T-helper 1 cell treated with Interleukin-12 subunit alpha and Interleukin-12 subunit beta and Interleukin-4 antibody, amounts not matched to agents 30 μg/mL and 1 μg/mL, for 36 hours (primary cell): Measurements from ENCODE around the gene TNFRSF6B.
"Not testable (repeated sequence)": the region's sequence is repeated elsewhere in the genome, so short reads cannot be mapped to it uniquely, and the experiment has no call there.

Source experiments
- H3K27ac Mint-ChIP-seq: one replicate; pipeline ENCODE4 v1.8.0; 2021; ENCODE audit warnings: mild to moderate bottlenecking, mixed read lengths
- H3K27me3 Mint-ChIP-seq: one replicate; pipeline ENCODE4 v1.8.0; 2021; ENCODE audit warnings: low read depth, mixed read lengths
- H3K36me3 Mint-ChIP-seq: one replicate; pipeline ENCODE4 v1.8.0; 2021; ENCODE audit warnings: low read depth, mixed read lengths
- H3K4me1 Mint-ChIP-seq: one replicate; pipeline ENCODE4 v1.8.0; 2021; ENCODE audit warnings: low read depth, mixed read lengths
- H3K4me3 Mint-ChIP-seq: one replicate; pipeline ENCODE4 v1.8.0; 2021; ENCODE audit warnings: mild to moderate bottlenecking, moderate library complexity, mixed read lengths
- H3K9me3 Mint-ChIP-seq: one replicate; pipeline ENCODE4 v1.8.0; 2021; ENCODE audit warnings: mixed read lengths

The TNFRSF6B gene

DNA sequence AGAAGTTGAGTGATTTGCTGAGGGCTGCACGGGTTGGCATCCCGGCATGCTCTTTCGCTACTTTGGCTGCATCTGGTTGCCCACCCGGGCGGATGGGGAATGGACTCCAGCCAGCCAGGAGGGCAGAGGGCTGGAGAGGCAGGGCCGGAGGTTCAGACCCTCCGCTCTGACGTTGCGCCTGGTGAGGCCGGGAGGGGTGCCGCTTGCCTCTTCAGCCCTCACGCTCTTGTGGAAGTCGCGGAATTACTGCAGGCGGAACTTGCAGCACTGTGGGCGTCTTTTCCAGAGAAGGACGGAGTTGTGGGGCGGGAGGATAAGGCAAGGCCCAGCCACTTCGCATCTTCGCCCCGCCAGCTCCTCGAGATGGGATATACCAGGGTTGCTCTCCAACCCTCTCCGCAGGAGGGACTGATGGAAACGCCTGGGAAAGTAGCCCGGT is 37.7 kb upstream of the TNFRSF6B start:
- H3K4me1 Mint-ChIP-seq = peaks cover 23% of the 10 kb centered on the region
- no peaks in the 10 kb centered on the region for H3K9me3 Mint-ChIP-seq
- peak overlapping the region; percentile 93 for H3K27ac Mint-ChIP-seq
- peaks cover 9% of the 10 kb centered on the region for H3K27me3 Mint-ChIP-seq
- peaks cover 5% of the 10 kb centered on the region for H3K36me3 Mint-ChIP-seq
- H3K4me3 Mint-ChIP-seq = peak overlapping the region; percentile 89

DNA sequence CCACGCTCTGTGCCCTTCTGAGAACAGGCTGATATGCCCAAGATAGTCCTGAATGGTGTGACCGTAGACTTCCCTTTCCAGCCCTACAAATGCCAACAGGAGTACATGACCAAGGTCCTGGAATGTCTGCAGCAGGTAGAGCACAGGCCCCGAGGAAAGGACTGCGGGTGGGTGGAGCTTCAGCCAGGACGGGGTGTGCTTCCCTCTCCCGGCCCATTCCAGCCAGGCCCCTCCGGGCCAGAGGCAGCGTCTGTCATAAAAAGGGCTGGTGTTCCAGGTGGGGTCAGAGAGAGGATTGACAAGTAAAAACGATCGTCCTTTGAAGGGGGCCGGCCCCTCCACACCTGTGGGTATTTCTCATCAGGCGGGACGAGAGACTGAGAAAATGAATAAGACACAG is 37.1 kb upstream of the TNFRSF6B start:
- peaks cover 18% of the 10 kb centered on the region for H3K4me1 Mint-ChIP-seq
- peaks cover 5% of the 10 kb centered on the region for H3K36me3 Mint-ChIP-seq
- peaks cover 5% of the 10 kb centered on the region for H3K27me3 Mint-ChIP-seq
- H3K9me3 Mint-ChIP-seq = no peaks in the 10 kb centered on the region
- H3K4me3 Mint-ChIP-seq = peak overlapping the region; percentile 89
- no peak overlapping the region for H3K27ac Mint-ChIP-seq

DNA sequence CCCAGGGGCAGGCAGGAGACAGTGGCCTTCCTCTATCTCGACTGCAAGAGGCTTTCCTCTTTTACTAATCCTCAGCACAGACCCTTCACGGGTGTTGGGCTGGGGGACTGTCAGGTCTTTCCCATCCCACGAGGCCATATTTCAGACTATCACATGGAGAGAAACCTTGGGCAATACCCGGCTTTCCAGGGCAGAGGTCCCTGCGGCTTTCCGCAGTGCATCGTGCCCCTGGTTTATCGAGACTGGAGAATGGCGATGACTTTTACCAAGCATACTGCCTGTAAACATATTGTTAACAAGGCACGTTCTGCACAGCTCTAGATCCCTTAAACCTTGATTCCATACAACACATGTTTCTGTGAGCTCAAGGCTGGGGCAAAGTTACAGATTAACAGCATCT is 36.3 kb upstream of the TNFRSF6B start:
- not testable (repeated sequence) for H3K27me3 Mint-ChIP-seq, H3K36me3 Mint-ChIP-seq, H3K9me3 Mint-ChIP-seq, H3K27ac Mint-ChIP-seq
- H3K4me3 Mint-ChIP-seq = peak overlapping the region; percentile 34
- peaks cover 18% of the 10 kb centered on the region for H3K4me1 Mint-ChIP-seq

DNA sequence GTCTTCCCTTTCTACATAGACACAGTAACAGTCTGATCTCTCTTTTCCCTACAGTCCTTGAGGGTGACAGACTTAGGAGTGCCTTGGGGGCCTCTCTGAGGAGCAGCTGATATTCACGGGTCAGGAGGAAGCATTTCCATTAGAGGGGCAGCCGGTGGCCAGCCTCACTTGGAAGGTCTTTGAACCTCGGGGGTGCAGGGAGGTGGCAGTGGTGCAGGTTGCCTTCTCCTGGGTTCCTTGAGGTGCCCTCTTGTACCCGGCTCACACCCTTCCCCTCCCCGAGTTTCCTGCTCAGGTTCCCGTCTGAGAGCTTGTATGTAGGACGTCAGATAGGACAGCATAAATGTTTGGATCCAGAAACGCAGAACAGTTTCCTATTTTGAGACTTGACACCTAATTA is 35.8 kb upstream of the TNFRSF6B start:
- H3K36me3 Mint-ChIP-seq = peaks cover 5% of the 10 kb centered on the region
- H3K27ac Mint-ChIP-seq = no peak overlapping the region
- H3K4me1 Mint-ChIP-seq = peaks cover 18% of the 10 kb centered on the region
- no peaks in the 10 kb centered on the region for H3K27me3 Mint-ChIP-seq
- no peaks in the 10 kb centered on the region for H3K9me3 Mint-ChIP-seq
- no peak overlapping the region for H3K4me3 Mint-ChIP-seq

DNA sequence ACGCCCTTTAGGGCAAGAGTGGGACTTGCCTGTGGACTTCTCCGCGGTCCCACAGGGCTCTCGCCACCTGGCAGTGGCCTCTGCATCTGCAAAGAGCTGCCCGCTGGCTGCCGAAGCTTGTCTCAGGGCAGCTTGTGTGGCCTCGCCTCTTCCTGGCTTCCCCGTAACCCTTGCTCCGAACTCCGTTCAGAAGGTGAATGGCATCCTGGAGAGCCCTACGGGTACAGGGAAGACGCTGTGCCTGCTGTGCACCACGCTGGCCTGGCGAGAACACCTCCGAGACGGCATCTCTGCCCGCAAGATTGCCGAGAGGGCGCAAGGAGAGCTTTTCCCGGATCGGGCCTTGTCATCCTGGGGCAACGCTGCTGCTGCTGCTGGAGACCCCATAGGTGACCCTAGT is 35.3 kb upstream of the TNFRSF6B start:
- Mint-ChIP-seq H3K4me1 (peaks cover 18% of the 10 kb centered on the region), H3K4me3 (no peak overlapping the region), H3K9me3 (no peaks in the 10 kb centered on the region), H3K27me3 (no peaks in the 10 kb centered on the region), H3K36me3 (peaks cover 6% of the 10 kb centered on the region), H3K27ac (no peak overlapping the region)

DNA sequence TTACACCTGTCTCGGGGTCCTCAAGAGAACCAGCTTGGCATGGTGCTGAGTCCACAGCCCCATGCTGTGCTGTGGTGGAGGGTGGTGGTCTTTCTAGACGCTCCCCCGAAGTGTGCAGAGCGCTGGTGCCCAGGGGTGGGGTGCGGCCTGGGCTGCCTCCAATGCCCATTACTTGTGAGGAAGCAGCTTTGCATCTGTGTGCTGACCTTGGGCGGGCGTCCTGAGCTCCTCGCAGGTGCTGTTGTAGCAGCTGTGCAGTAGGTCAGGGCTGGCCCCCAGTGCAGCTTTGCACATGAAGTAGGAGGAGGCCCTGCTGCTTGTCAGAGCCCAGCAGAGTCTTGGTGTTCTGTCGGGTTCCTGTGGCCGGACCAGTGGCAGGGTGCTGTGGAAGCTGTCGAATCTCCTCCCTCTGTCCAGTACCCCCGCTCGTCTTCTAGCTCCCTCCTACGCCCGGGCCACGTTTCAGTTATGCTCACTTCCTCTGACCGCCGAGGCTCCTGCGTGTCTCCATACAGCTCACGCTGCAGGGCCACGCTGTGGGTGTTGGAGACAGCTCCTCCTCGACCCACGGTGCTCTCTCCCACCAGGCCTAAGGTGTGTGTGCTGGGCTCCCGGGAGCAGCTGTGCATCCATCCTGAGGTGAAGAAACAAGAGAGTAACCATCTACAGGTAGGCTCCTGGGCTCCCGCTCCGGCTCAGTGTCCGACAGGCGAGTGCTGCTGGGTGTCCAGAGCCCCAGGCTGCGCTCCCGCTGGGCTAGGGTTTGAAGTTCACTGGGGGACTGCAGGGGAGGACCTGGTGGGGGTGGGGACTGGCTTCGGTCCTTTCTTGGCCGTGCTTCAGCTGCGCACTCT is 34.3 kb upstream of the TNFRSF6B start:
- no peak overlapping the region for H3K4me3 Mint-ChIP-seq
- no peak overlapping the region for H3K27ac Mint-ChIP-seq
- no peaks in the 10 kb centered on the region for H3K9me3 Mint-ChIP-seq
- peaks cover 10% of the 10 kb centered on the region for H3K36me3 Mint-ChIP-seq
- peaks cover 18% of the 10 kb centered on the region for H3K4me1 Mint-ChIP-seq
- no peaks in the 10 kb centered on the region for H3K27me3 Mint-ChIP-seq

DNA sequence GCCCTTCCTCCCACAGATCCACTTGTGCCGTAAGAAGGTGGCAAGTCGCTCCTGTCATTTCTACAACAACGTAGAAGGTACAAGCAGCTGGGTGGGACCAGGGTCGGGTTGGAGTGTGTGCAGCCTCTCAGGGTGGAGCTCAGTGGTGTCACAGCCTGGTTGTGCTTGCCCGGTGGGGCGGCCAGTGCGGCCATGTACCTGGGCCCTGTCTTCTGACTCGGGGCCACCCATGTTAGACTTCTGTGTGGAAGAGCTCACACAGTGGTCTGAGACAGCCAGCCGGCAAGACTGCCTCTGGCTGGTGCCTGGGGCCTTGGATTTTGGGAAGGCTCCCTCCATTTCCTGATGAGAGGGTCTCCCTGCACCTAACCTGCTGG is 33.7 kb upstream of the TNFRSF6B start:
- peaks cover 17% of the 10 kb centered on the region for H3K4me1 Mint-ChIP-seq
- no peak overlapping the region for H3K4me3 Mint-ChIP-seq
- H3K9me3 Mint-ChIP-seq = no peaks in the 10 kb centered on the region
- H3K27me3 Mint-ChIP-seq = no peaks in the 10 kb centered on the region
- H3K27ac Mint-ChIP-seq = no peak overlapping the region
- H3K36me3 Mint-ChIP-seq = peaks cover 15% of the 10 kb centered on the region

DNA sequence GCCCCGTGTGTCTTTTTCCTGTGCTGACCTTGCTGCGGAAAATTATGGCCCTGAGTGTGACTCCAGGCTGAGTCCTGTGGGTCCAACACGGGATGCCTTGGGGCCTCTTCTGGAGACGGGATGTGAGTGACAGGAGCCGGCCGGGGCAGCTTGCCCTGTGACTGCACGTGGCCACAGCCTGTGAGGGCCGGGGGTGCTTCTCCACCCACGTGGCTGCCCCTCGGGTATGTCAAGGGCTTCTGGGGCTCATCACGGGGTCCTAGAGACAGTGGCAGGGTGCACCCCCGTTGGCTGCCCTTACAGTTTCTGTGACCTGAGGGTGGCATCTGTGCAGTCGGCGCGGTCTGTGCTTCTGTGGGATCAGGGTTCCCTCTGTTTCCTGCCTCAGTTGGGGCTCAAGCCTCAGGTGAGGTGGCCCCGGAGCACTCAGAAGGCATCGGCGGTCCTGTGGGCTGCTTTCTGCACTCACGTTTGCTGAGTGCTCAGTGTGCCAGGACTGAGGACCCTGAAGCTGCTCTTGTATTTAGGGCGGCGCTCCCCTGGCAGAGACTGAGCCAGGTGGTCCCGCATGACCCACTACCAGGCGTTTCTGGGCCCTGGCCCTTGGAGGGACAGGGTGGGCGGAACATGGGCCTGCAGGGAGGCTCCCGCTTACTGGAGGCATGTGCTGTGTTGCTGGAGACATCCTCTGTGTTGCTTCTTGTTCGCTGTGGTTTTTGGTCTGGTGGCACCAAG is 33.0 kb upstream of the TNFRSF6B start:
- Mint-ChIP-seq H3K27ac (no peak overlapping the region), H3K36me3 (peaks cover 18% of the 10 kb centered on the region), H3K9me3 (no peaks in the 10 kb centered on the region), H3K4me3 (no peak overlapping the region), H3K4me1 (peaks cover 12% of the 10 kb centered on the region), H3K27me3 (no peaks in the 10 kb centered on the region)

DNA sequence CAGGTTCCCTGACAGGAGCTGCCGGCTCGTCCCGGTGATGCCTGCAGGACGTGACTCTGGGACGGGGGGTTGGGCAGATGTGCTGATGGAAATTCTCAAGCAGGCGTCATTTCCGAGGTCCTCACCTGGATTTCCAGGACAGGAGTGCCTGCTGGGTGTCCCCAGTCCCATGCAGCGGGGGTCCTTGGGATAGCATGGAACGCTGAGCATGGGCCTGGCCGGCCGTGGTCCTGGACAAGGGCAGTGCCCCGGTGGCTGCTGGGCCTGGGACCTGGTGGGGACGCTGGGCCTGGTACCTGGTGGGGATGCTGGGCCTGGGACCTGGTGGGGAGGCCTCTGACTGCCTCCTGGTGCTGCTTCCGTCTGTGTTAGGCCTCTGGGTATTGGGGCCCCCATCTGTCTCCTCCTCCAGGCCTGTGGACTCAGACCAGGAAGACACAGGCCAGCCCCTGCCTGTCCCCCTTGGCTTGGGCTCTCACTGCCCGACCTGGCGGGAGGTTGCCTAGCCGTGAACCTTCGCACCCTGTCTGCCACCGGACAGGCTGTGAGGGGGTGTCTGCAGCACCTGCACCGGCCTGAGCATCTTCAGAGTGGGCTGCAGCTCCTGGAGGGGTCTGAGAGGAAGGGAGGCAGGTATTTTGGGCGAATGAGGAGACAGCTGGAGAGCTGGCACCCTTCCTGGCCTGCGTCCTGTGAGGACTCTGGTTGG is 32.2 kb upstream of the TNFRSF6B start:
- Mint-ChIP-seq H3K27ac (no peak overlapping the region), H3K4me3 (no peak overlapping the region), H3K27me3 (no peaks in the 10 kb centered on the region), H3K36me3 (peaks cover 20% of the 10 kb centered on the region), H3K4me1 (peaks cover 9% of the 10 kb centered on the region), H3K9me3 (no peaks in the 10 kb centered on the region)

DNA sequence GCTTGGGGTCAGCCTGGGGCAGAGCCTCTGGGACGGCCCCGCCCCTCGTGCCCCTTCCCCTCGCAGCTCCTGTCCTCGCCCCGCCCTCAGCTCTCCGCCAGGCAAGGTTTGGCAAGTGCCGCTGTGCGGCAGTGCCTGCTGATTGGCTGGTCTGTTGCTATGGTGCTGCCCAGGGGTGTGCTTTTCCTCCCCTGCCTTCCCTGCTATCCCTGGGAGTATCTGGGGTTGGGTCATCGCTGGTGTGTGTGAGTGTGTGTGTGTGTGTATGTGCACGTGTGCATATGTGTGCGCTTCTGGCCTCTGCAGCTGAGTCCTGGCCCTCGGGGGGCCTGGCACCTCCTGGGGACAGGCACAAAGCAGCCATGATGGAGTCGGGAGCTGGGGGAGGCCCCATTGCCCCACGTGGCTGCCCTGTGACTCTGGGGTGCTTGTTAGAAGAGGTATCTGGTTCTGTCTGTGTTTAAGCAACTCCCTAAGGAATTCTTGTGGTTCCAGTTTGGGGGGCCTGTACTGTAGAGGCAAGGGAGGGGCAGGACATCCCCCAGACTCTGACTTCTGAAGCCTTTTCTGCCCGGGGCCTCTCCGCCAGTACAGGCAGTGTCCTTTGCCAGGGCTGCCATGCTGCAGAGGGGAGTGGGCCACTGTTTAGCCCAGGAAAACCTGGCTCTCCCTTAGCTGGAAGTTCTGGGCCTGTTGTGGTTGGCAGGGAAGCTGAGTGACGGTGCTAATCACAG is 31.4 kb upstream of the TNFRSF6B start:
- H3K27me3 Mint-ChIP-seq = no peaks in the 10 kb centered on the region
- no peaks in the 10 kb centered on the region for H3K9me3 Mint-ChIP-seq
- peaks cover 1% of the 10 kb centered on the region for H3K4me1 Mint-ChIP-seq
- no peak overlapping the region for H3K4me3 Mint-ChIP-seq
- H3K27ac Mint-ChIP-seq = no peak overlapping the region
- peaks cover 21% of the 10 kb centered on the region for H3K36me3 Mint-ChIP-seq

DNA sequence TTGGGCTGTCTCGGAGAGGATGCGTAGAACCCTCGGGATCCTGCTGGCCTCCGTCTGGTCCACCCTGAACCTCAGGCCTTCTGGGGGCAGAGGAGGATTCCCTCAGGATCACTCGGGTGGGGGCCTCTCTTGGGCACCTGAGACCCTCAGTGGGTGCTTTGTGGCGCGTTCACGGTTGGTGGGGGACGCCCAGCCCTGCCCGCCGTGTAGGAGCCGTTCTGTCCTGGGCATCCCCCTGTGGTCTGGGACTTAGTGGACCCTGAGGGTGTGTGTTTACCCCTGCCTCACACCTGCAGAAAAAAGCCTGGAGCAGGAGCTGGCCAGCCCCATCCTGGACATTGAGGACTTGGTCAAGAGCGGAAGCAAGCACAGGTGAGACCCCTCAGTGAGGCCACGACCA is 30.7 kb upstream of the TNFRSF6B start:
- Mint-ChIP-seq H3K36me3 (peaks cover 24% of the 10 kb centered on the region), H3K27ac (no peak overlapping the region)

DNA sequence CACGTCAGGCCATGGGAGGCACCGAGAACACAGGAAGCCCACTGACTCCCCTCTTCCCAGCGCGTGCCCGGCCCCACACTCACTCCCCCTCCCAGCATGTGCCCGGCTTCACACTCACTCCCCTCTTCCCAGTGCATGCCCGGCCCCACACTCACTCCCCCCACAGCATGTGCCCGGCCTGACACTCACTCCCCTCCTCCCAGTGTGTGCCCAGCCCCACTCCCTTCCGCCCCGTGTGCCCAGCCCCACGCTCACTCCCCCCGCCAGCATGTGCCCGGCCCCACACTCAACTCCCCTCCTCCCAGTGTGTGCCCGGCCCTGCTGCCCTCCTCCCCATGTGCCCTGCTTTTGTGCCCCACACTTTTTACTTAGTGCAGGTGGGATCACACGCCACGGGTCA is 28.6 kb upstream of the TNFRSF6B start:
- Mint-ChIP-seq H3K27ac (no peak overlapping the region), H3K36me3 (peaks cover 21% of the 10 kb centered on the region), H3K9me3 (no peaks in the 10 kb centered on the region), H3K4me1 (no peaks in the 10 kb centered on the region), H3K4me3 (no peak overlapping the region), H3K27me3 (no peaks in the 10 kb centered on the region)

More for the DNA sequence above, 30.7 kb upstream of the TNFRSF6B start:
- H3K9me3 Mint-ChIP-seq = no peaks in the 10 kb centered on the region
- H3K4me1 Mint-ChIP-seq = no peaks in the 10 kb centered on the region
- H3K27me3 Mint-ChIP-seq = no peaks in the 10 kb centered on the region
- no peak overlapping the region for H3K4me3 Mint-ChIP-seq

DNA sequence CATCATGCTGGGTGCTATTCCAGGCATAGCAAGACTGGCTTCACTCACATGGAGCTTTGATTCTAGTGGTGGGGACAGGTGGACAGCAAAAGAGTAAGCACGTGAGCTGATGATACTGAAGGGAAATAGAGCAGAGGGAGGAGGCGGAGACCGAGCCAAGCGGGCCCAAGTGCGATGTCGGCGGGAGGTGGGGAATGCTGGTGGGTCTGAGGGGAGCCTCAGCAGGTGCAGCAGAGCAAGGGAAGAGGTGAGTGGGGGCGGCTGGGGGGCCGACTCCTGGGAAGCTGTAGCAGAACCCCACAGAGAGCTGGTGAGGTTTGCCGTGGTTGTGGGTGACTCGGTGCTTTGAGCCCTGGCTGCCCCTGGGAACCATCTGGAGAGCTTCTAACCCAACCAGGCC is 28.1 kb upstream of the TNFRSF6B start:
- H3K36me3 Mint-ChIP-seq = peaks cover 21% of the 10 kb centered on the region
- no peak overlapping the region for H3K4me3 Mint-ChIP-seq
- H3K4me1 Mint-ChIP-seq = no peaks in the 10 kb centered on the region
- H3K27ac Mint-ChIP-seq = no peak overlapping the region
- H3K9me3 Mint-ChIP-seq = no peaks in the 10 kb centered on the region
- H3K27me3 Mint-ChIP-seq = no peaks in the 10 kb centered on the region

DNA sequence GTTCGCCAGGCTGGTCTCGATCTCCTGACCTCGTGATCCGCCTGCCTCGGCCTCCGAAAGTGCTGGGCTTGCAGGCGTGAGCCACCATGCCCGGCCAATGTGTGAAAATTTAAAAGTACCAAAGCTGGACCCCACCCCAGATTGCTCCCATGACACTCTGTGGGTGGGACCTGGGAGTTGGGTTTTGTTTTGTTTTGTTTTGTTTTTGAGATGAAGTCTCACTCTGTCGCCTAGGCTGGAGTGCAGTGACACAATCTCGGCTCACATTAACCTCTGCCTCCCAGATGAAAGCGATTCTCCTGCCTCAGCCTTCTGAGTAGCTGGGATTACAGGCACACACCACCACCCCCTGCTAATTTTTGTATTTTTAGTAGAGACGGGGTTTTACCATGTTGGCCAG is 24.8 kb upstream of the TNFRSF6B start:
- H3K36me3 Mint-ChIP-seq = peaks cover 28% of the 10 kb centered on the region

More for the DNA sequence above, 24.8 kb upstream of the TNFRSF6B start:
- H3K27ac Mint-ChIP-seq, H3K4me3 Mint-ChIP-seq, H3K9me3 Mint-ChIP-seq, H3K4me1 Mint-ChIP-seq, H3K27me3 Mint-ChIP-seq: not testable (repeated sequence)
